ENCODE measurements around the gene RPP25L.

DNA sequence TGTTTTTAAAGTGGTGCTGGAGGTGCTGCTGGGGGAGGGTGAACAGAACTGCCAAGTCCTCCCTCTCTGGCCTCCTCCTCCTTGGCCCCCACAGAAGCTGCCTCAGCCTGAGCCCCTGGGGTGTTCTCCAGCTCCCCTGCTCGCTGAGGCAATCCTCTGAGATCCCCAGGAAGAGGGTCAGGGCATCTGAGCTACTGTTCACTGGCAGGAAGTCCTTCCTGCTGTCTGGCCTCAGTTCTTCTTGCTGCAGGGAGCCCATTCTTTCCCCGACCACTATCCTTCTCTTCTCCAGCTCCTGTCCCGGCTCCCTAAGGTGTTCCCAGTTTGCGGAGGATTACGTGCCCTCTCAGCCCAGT, 32.1 kb downstream of the RPP25L start:
- TF ChIP-seq, protein P1, sequence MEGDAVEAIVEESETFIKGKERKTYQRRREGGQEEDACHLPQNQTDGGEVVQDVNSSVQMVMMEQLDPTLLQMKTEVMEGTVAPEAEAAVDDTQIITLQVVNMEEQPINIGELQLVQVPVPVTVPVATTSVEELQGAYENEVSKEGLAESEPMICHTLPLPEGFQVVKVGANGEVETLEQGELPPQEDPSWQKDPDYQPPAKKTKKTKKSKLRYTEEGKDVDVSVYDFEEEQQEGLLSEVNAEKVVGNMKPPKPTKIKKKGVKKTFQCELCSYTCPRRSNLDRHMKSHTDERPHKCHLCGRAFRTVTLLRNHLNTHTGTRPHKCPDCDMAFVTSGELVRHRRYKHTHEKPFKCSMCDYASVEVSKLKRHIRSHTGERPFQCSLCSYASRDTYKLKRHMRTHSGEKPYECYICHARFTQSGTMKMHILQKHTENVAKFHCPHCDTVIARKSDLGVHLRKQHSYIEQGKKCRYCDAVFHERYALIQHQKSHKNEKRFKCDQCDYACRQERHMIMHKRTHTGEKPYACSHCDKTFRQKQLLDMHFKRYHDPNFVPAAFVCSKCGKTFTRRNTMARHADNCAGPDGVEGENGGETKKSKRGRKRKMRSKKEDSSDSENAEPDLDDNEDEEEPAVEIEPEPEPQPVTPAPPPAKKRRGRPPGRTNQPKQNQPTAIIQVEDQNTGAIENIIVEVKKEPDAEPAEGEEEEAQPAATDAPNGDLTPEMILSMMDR (IDR thresholded peaks at IDR 0.05; ENCODE audit: low read length), result no peak
- TF ChIP-seq EZH2 (optimal IDR thresholded peaks at IDR 0.05; ENCODE audit: low read depth, low read length) (no peak), EZH2phosphoT487 (IDR thresholded peaks at IDR 0.05; ENCODE audit: low read length) (no peak)

Measured in MM.1S (cell line).